H9 (cell line): ENCODE measurements around the gene MON1A. TPM values are rescaled to one million over a fixed set of nuclear protein-coding genes. Genes with fewer than 3 reads are reported as not detected.

Experiments used
- DNase-seq: peaks from one replicate; pipeline ENCODE4 v3.0.0-alpha.2; 2017
- H2AFZ ChIP-seq: one replicate; pipeline ENCODE4 v1.6.1; 2013; ENCODE audit warnings: mild to moderate bottlenecking, low read length, control low read depth, moderate library complexity
- H2AK5ac ChIP-seq: 2 replicates; pipeline ENCODE4 v1.6.1; 2013; ENCODE audit warnings: low read length, control low read depth, mixed read lengths; ENCODE audit not compliant: insufficient read length
- H2BK120ac ChIP-seq: one replicate; pipeline ENCODE4 v1.6.1; 2013; ENCODE audit warnings: low read depth, mild to moderate bottlenecking, low read length, control low read depth, inconsistent platforms; ENCODE audit not compliant: poor library complexity, severe bottlenecking
- H2BK12ac ChIP-seq: 2 replicates; pipeline ENCODE4 v1.6.1; 2013; ENCODE audit warnings: low read length, control low read depth, mixed read lengths, low read depth; ENCODE audit not compliant: insufficient read length
- H2BK15ac ChIP-seq: 2 replicates; pipeline ENCODE4 v1.6.1; 2013; ENCODE audit warnings: low read depth, low read length, control low read depth
- H2BK20ac ChIP-seq: one replicate; pipeline ENCODE4 v1.6.1; 2013; ENCODE audit warnings: low read depth, mild to moderate bottlenecking, low read length, control low read depth, inconsistent platforms; ENCODE audit not compliant: poor library complexity, severe bottlenecking
- H2BK5ac ChIP-seq: 2 replicates; pipeline ENCODE4 v1.6.1; 2013; ENCODE audit warnings: low read length, control low read depth, mixed read lengths; ENCODE audit not compliant: insufficient read length
- H3K14ac ChIP-seq: 2 replicates; pipeline ENCODE4 v1.6.1; 2013; ENCODE audit warnings: low read length, control low read depth; ENCODE audit not compliant: insufficient read depth
- H3K18ac ChIP-seq: 2 replicates; pipeline ENCODE4 v1.6.1; 2013; ENCODE audit warnings: low read depth, mild to moderate bottlenecking, mixed read lengths, low read length, control low read depth; ENCODE audit not compliant: insufficient read length
- H3K23ac ChIP-seq: 2 replicates; pipeline ENCODE4 v1.6.1; 2013; ENCODE audit warnings: low read length, control low read depth, mixed read lengths, low read depth; ENCODE audit not compliant: insufficient read length
- H3K23me2 ChIP-seq: 2 replicates; pipeline ENCODE4 v1.6.1; 2013; ENCODE audit warnings: low read depth, mild to moderate bottlenecking, mixed read lengths, low read length, control low read depth; ENCODE audit not compliant: insufficient read length, poor library complexity, severe bottlenecking
- H3K27ac ChIP-seq: 2 replicates; pipeline ENCODE4 v1.5.1; 2013; ENCODE audit warnings: low read length, control low read depth, mixed read lengths, low read depth; ENCODE audit not compliant: insufficient read length
- H3K27me3 ChIP-seq: 2 replicates; pipeline ENCODE4 v1.6.1; 2013; ENCODE audit warnings: low read length, control low read depth, inconsistent platforms; ENCODE audit not compliant: insufficient read depth
- H3K4ac ChIP-seq: 2 replicates; pipeline ENCODE4 v1.6.1; 2013; ENCODE audit warnings: low read depth, mild to moderate bottlenecking, control low read depth, inconsistent platforms, low read length, moderate library complexity
- H3K4me1 ChIP-seq: 2 replicates; pipeline ENCODE4 v1.6.1; 2013; ENCODE audit warnings: low read length, control low read depth, inconsistent platforms; ENCODE audit not compliant: insufficient read depth
- H3K4me2 ChIP-seq: 2 replicates; pipeline ENCODE4 v1.6.1; 2013; ENCODE audit warnings: low read length, control low read depth, mixed read lengths; ENCODE audit not compliant: insufficient read length, insufficient read depth
- H3K56ac ChIP-seq: 2 replicates; pipeline ENCODE4 v1.6.1; 2013; ENCODE audit warnings: low read depth, mild to moderate bottlenecking, mixed read lengths, low read length, control low read depth; ENCODE audit not compliant: insufficient read length
- H3K79me1 ChIP-seq: 2 replicates; pipeline ENCODE4 v1.6.1; 2013; ENCODE audit warnings: low read depth, mild to moderate bottlenecking, moderate library complexity, low read length, control low read depth, inconsistent platforms; ENCODE audit not compliant: insufficient read depth, poor library complexity, severe bottlenecking
- H3K79me2 ChIP-seq: 2 replicates; pipeline ENCODE4 v1.6.1; 2013; ENCODE audit warnings: low read length, control low read depth, inconsistent platforms; ENCODE audit not compliant: insufficient read depth
- H3K9ac ChIP-seq: 2 replicates; pipeline ENCODE4 v1.6.1; 2013; ENCODE audit warnings: low read length, control low read depth, mixed read lengths; ENCODE audit not compliant: insufficient read length; ENCODE audit errors: extremely low read depth
- H3K9me3 ChIP-seq: one replicate; pipeline ENCODE4 v1.6.1; 2013; ENCODE audit warnings: low read depth, low read length, inconsistent platforms; ENCODE audit not compliant: control insufficient read depth
- H3T11ph ChIP-seq: one replicate; pipeline ENCODE4 v1.6.1; 2013; ENCODE audit warnings: mild to moderate bottlenecking, low read length, control low read depth, inconsistent platforms
- H4K20me1 ChIP-seq: one replicate; pipeline ENCODE4 v1.6.1; 2013; ENCODE audit not compliant: control insufficient read depth, insufficient read length, insufficient read depth
- H4K5ac ChIP-seq: 2 replicates; pipeline ENCODE4 v1.6.1; 2013; ENCODE audit warnings: low read depth, mild to moderate bottlenecking, mixed read lengths, low read length, control low read depth; ENCODE audit not compliant: insufficient read length
- H4K8ac ChIP-seq: replicated peaks from 2 replicates; pipeline ENCODE4 v1.6.1; 2013; ENCODE audit warnings: low read length, control low read depth, mixed read lengths, low read depth; ENCODE audit not compliant: insufficient read length
- H4K91ac ChIP-seq: 2 replicates; pipeline ENCODE4 v1.6.1; 2013; ENCODE audit warnings: low read depth, mild to moderate bottlenecking, moderate library complexity, mixed read lengths, low read length, control low read depth; ENCODE audit not compliant: insufficient read length
- H3K27ac Mint-ChIP-seq, 3 experiments: 2 replicates in 2 of 3; 3 replicates in 1 of 3; pipeline ENCODE4 v1.8.0; 2020 to 2021; ENCODE audit warnings: mixed read lengths in 3 of 3, mild to moderate bottlenecking in 1 of 3, moderate library complexity in 1 of 3
- H3K27me3 Mint-ChIP-seq: 2 replicates; pipeline ENCODE4 v1.8.0; 2021; ENCODE audit warnings: low read depth, mild to moderate bottlenecking, moderate library complexity, mixed read lengths
- H3K36me3 Mint-ChIP-seq, 3 experiments: 2 replicates in 2 of 3; 3 replicates in 1 of 3; pipeline ENCODE4 v1.8.0; 2020 to 2021; ENCODE audit warnings: low read depth in 3 of 3, mixed read lengths in 3 of 3; ENCODE audit not compliant: insufficient read depth in 1 of 3
- H3K4me1 Mint-ChIP-seq, 2 experiments: 2 replicates each; pipeline ENCODE4 v1.8.0; 2020; ENCODE audit warnings: mixed read lengths in 2 of 2
- H3K4me3 Mint-ChIP-seq, 2 experiments: 2 replicates in 1 of 2; 3 replicates in 1 of 2; pipeline ENCODE4 v1.8.0; 2020 to 2021; ENCODE audit warnings: mild to moderate bottlenecking in 2 of 2, mixed read lengths in 2 of 2, moderate library complexity in 1 of 2
- H3K9me3 Mint-ChIP-seq, 2 experiments: 2 replicates in 1 of 2; 3 replicates in 1 of 2; pipeline ENCODE4 v1.8.0; 2020; ENCODE audit warnings: mild to moderate bottlenecking in 2 of 2, mixed read lengths in 2 of 2, moderate library complexity in 1 of 2
- WGBS: extraction: QIAGEN DNeasy Blood & Tissue Kit; methylation state at CpG from one replicate; pipeline ENCODE4 v1.1.7; 2013; ENCODE audit warnings: missing lambda C conversion rate, low lambda C conversion rate, mixed read lengths; ENCODE audit not compliant: insufficient read length; ENCODE audit errors: extremely low coverage; 5-methylcytosine and 5-hydroxymethylcytosine counted together
- total RNA-seq: library from RNA; stranded (reverse); gene quantifications from 2 replicates; pipeline ENCODE4 v1.2.1, GENCODE V29; 2021
- TF ChIP-seq, protein P1 (sequence below): fragments of 200-600 bp; sonication (generic); conservative IDR thresholded peaks from 3 replicates; pipeline ENCODE4 v1.8.0; 2021; ENCODE audit warnings: antibody characterized with exemption, mild to moderate bottlenecking

MON1A gene
- total RNA-seq, 1 experiment from 2014 or later, result 10.0 TPM

- H2BK20ac ChIP-seq, result no peak overlapping the region
- no peak overlapping the region for H3K4me2 ChIP-seq
- no peak overlapping the region for H2BK15ac ChIP-seq
- H3K79me2 ChIP-seq, result no peaks in the 10 kb centered on the region
- no peak overlapping the region for H2BK5ac ChIP-seq
- no peaks in the 10 kb centered on the region for H3K4me1 Mint-ChIP-seq
- no peaks in the 10 kb centered on the region for H3K9me3 Mint-ChIP-seq
- H3K18ac ChIP-seq, result no peak overlapping the region
- H3K79me1 ChIP-seq, result no peaks in the 10 kb centered on the region
- no peak overlapping the region for H3K27ac Mint-ChIP-seq
- H3T11ph ChIP-seq, result no peak overlapping the region
- no peak overlapping the region for H2AK5ac ChIP-seq
- DNase-seq, result no peak
- no peak overlapping the region for H3K56ac ChIP-seq
- H4K20me1 ChIP-seq, result peaks cover 5% of the 10 kb centered on the region
- H3K14ac ChIP-seq, result no peak overlapping the region
- H2BK120ac ChIP-seq, result no peak overlapping the region
- H3K9me3 ChIP-seq, result no peaks in the 10 kb centered on the region
- no peak overlapping the region for H4K91ac ChIP-seq
- no CpG with 5 or more reads among the region's 9 CpGs for WGBS
- H2AFZ ChIP-seq, result no peak overlapping the region
- H3K23me2 ChIP-seq, result no peaks in the 10 kb centered on the region
- H3K27me3 ChIP-seq, result no peaks in the 10 kb centered on the region
- no peak overlapping the region for H4K5ac ChIP-seq
- no peak overlapping the region for H3K23ac ChIP-seq
- H3K4ac ChIP-seq, result no peak overlapping the region
- no peak overlapping the region for H3K9ac ChIP-seq
- TF ChIP-seq, protein P1, sequence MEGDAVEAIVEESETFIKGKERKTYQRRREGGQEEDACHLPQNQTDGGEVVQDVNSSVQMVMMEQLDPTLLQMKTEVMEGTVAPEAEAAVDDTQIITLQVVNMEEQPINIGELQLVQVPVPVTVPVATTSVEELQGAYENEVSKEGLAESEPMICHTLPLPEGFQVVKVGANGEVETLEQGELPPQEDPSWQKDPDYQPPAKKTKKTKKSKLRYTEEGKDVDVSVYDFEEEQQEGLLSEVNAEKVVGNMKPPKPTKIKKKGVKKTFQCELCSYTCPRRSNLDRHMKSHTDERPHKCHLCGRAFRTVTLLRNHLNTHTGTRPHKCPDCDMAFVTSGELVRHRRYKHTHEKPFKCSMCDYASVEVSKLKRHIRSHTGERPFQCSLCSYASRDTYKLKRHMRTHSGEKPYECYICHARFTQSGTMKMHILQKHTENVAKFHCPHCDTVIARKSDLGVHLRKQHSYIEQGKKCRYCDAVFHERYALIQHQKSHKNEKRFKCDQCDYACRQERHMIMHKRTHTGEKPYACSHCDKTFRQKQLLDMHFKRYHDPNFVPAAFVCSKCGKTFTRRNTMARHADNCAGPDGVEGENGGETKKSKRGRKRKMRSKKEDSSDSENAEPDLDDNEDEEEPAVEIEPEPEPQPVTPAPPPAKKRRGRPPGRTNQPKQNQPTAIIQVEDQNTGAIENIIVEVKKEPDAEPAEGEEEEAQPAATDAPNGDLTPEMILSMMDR, result no peak
- no peak overlapping the region for H2BK12ac ChIP-seq
- H4K8ac ChIP-seq, result no peak overlapping the region
- no peaks in the 10 kb centered on the region for H3K4me1 ChIP-seq
- peaks cover 0 to 5% (median 3%) of the 10 kb centered on the region in 3 experiments; a peak in 3 of 7 replicates for H3K36me3 Mint-ChIP-seq
- no peak overlapping the region for H3K27ac ChIP-seq
- H3K27me3 Mint-ChIP-seq, result no peaks in the 10 kb centered on the region
- H3K4me3 Mint-ChIP-seq, result no peak overlapping the region
Measured at GRCh38 chr3:49895791-49896190, 33.8 kb downstream of the MON1A start.
